MCF 10A (cell line): Measurements from ENCODE around the gene TMBIM1. TPM values are rescaled to one million over a fixed set of nuclear protein-coding genes. Genes with fewer than 3 reads are reported as not detected.

Experiments used
- BruUV-seq: library from RNA; stranded (reverse); fragments of 400-500 nt; replicated peaks from 2 replicates; lab custom pipeline; 2021; lab: Mats Ljungman, UMichigan
- CTCF ChIA-PET: fragments of 300-600 bp; sonication (Branson Sonifier 250); formaldehyde crosslinking; extraction: SDS; loops from one replicate; lab custom pipeline; 2021; ENCODE audit warnings: antibody characterized with exemption, inconsistent platforms; lab: Yijun Ruan, JAX
- POLR2A ChIA-PET: fragments of 300-600, 350-650 bp; sonication (Branson Sonifier 250); formaldehyde crosslinking; extraction: SDS; loops from one replicate; lab custom pipeline; 2020; ENCODE audit warnings: antibody characterized with exemption, inconsistent platforms; lab: Yijun Ruan, JAX
- DNase-seq: peaks from one replicate; pipeline ENCODE4 v3.0.0-alpha.2; 2018; ENCODE audit not compliant: unreplicated experiment
- H3K27ac Mint-ChIP-seq: one replicate; pipeline ENCODE4 v1.8.0; 2022; ENCODE audit warnings: mild to moderate bottlenecking, low read depth, mixed read lengths; ENCODE audit not compliant: unreplicated experiment
- H3K27me3 Mint-ChIP-seq: one replicate; pipeline ENCODE4 v1.8.0; 2022; ENCODE audit warnings: mixed read lengths; ENCODE audit not compliant: insufficient read depth, unreplicated experiment
- H3K36me3 Mint-ChIP-seq: one replicate; pipeline ENCODE4 v1.8.0; 2022; ENCODE audit warnings: mild to moderate bottlenecking, moderate library complexity, mixed read lengths; ENCODE audit not compliant: insufficient read depth, unreplicated experiment
- H3K4me1 Mint-ChIP-seq: one replicate; pipeline ENCODE4 v1.8.0; 2022; ENCODE audit warnings: mixed read lengths; ENCODE audit not compliant: insufficient read depth, unreplicated experiment
- H3K4me3 Mint-ChIP-seq: one replicate; pipeline ENCODE4 v1.8.0; 2022; ENCODE audit warnings: mild to moderate bottlenecking, moderate library complexity, mixed read lengths; ENCODE audit not compliant: unreplicated experiment
- H3K9me3 Mint-ChIP-seq: one replicate; pipeline ENCODE4 v1.8.0; 2022; ENCODE audit warnings: mixed read lengths; ENCODE audit not compliant: unreplicated experiment
- CTCF ChIP-seq: fragments of 200-600 bp; IDR thresholded peaks from one replicate; pipeline ENCODE4 v1.8.0; 2022; ENCODE audit warnings: antibody characterized with exemption, mild to moderate bottlenecking; ENCODE audit not compliant: unreplicated experiment
- intact Hi-C: fragments of 100-400 bp; cut with micrococcal nuclease; formaldehyde crosslinking; loops from 2 replicates; pipeline ENCODE4 v1.14.1; 2022
- total RNA-seq: library from RNA; stranded (reverse); gene quantifications from 2 replicates; pipeline ENCODE4 v1.2.3, GENCODE V29; 2022

The TMBIM1 gene
- total RNA-seq, 1 experiment from 2014 or later, result 107 TPM

- H3K27me3 Mint-ChIP-seq, result no peaks in the 10 kb centered on the region
- ChIA-PET POLR2A (interaction anchor here (1.7 kb wide), 1 partner anchor 11 kb away, joined by 7 read pairs; no protein-coding TSS in a partner anchor), CTCF (interaction anchor here (1.2 kb wide), 2 partner anchors 22 to 33 kb away, joined by 4 to 5 read pairs; no protein-coding TSS in a partner anchor)
- no peaks in the 10 kb centered on the region for H3K4me1 Mint-ChIP-seq
- no TSS peak for BruUV-seq
- no peaks in the 10 kb centered on the region for H3K9me3 Mint-ChIP-seq
- no peak for TF ChIP-seq CTCF
- H3K36me3 Mint-ChIP-seq, result no peaks in the 10 kb centered on the region
- H3K27ac Mint-ChIP-seq, result no peak overlapping the region
- no peak for DNase-seq
- H3K4me3 Mint-ChIP-seq, result no peak overlapping the region
- intact Hi-C loops, result no loop called here
Measured at GRCh38 chr2:218334531-218334930, 42.2 kb upstream of the TMBIM1 start.

- Mint-ChIP-seq H3K4me1 (no peaks in the 10 kb centered on the region), H3K36me3 (no peaks in the 10 kb centered on the region), H3K9me3 (no peaks in the 10 kb centered on the region), H3K27me3 (no peaks in the 10 kb centered on the region), H3K4me3 (no peak overlapping the region), H3K27ac (no peak overlapping the region)
- POLR2A ChIA-PET, result interaction anchor here (0.6 to 0.8 kb wide), 2 partner anchors 26 to 233 kb away, joined by 3 read pairs; no protein-coding TSS in a partner anchor
- no peak for TF ChIP-seq CTCF
- intact Hi-C loops, result no loop called here
- BruUV-seq, result no TSS peak
- CTCF ChIA-PET, result interaction anchor here (1.2 to 1.4 kb wide), 2 partner anchors 23 to 31 kb away, joined by 3 to 5 read pairs; no protein-coding TSS in a partner anchor
- no peak for DNase-seq
Measured at GRCh38 chr2:218332920-218333645, 40.8 kb upstream of the TMBIM1 start.

- Mint-ChIP-seq H3K4me1 (no peaks in the 10 kb centered on the region), H3K36me3 (no peaks in the 10 kb centered on the region), H3K27me3 (no peaks in the 10 kb centered on the region), H3K4me3 (no peak overlapping the region), H3K9me3 (no peaks in the 10 kb centered on the region), H3K27ac (no peak overlapping the region)
- POLR2A ChIA-PET, result interaction anchor here (0.6 kb wide), 1 partner anchor 233 kb away, joined by 3 read pairs; no protein-coding TSS in a partner anchor
- intact Hi-C loops, result no loop called here
- no TSS peak for BruUV-seq
- no peak for TF ChIP-seq CTCF
- CTCF ChIA-PET, result interaction anchor here (0.6 to 1.4 kb wide), 2 partner anchors 18 to 31 kb away, joined by 3 to 4 read pairs; no protein-coding TSS in a partner anchor
- no peak for DNase-seq
Measured at GRCh38 chr2:218332288-218332687, 40.0 kb upstream of the TMBIM1 start.

- no TSS peak for BruUV-seq
- no peak overlapping the region for H3K27ac Mint-ChIP-seq
- H3K4me1 Mint-ChIP-seq, result no peaks in the 10 kb centered on the region
- ChIA-PET CTCF (interaction anchor here (0.6 kb wide), 1 partner anchor 18 kb away, joined by 4 read pairs; no protein-coding TSS in a partner anchor), POLR2A (no interaction called here)
- no peak for DNase-seq
- intact Hi-C loops, result no loop called here
- H3K36me3 Mint-ChIP-seq, result no peaks in the 10 kb centered on the region
- H3K9me3 Mint-ChIP-seq, result no peaks in the 10 kb centered on the region
- H3K27me3 Mint-ChIP-seq, result no peaks in the 10 kb centered on the region
- no peak for TF ChIP-seq CTCF
- no peak overlapping the region for H3K4me3 Mint-ChIP-seq
Measured at GRCh38 chr2:218331745-218332144, 39.4 kb upstream of the TMBIM1 start.
